Spinal cord (tissue), 10 donors: Measurements from ENCODE around the gene DCTN2. TPM values are rescaled to one million over a fixed set of nuclear protein-coding genes. Genes with fewer than 3 reads are reported as not detected.
"Not testable (repeated sequence)": the region's sequence is repeated elsewhere in the genome, so short reads cannot be mapped to it uniquely, and the experiment has no call there.

ENCODE experiments used
- DNase-seq, 6 donors: peaks; one replicate each; pipeline versions ENCODE4 v3.0.0 to v3.0.0-alpha.2; 2013 to 2015; ENCODE audit warnings: low spot score in 6 of 6, low read depth in 4 of 6
- H3K27ac ChIP-seq: one replicate; pipeline ENCODE4 v1.5.1; 2013; ENCODE audit warnings: low read depth, low read length, control low read depth
- H3K27me3 ChIP-seq: one replicate; pipeline ENCODE4 v1.6.1; 2013; ENCODE audit warnings: low read length; ENCODE audit not compliant: control insufficient read depth, insufficient read depth
- H3K36me3 ChIP-seq: one replicate; pipeline ENCODE4 v1.6.1; 2013; ENCODE audit warnings: low read length; ENCODE audit not compliant: control insufficient read depth, insufficient read depth
- H3K4me1 ChIP-seq: one replicate; pipeline ENCODE4 v1.6.1; 2013; ENCODE audit warnings: low read length; ENCODE audit not compliant: control insufficient read depth, insufficient read depth
- H3K4me3 ChIP-seq: one replicate; pipeline ENCODE4 v1.5.1; 2013; ENCODE audit warnings: low read depth, low read length, control low read depth
- H3K9me3 ChIP-seq: one replicate; pipeline ENCODE4 v1.6.1; 2013; ENCODE audit warnings: low read length; ENCODE audit not compliant: control insufficient read depth, insufficient read depth
- WGBS: methylation state at CpG from one replicate; pipeline ENCODE4 v1.1.5; 2013; ENCODE audit warnings: missing lambda C conversion rate; ENCODE audit not compliant: insufficient coverage; 5-methylcytosine and 5-hydroxymethylcytosine counted together
- polyA plus RNA-seq, 2 donors: library from polyadenylated mRNA; unstranded; fragments of 120-200 nt; gene quantifications; one replicate each; pipeline ENCODE4 v1.2.1, GENCODE V29; 2013; ENCODE audit not compliant: insufficient read length in 2 of 2
- total RNA-seq, 2 donors: library from RNA; depleted of rRNA in 1 of 2; stranded (reverse); fragments of 120-200 nt in 1 of 2; fragments of >200 nt in 1 of 2; gene quantifications; one replicate each; pipeline versions ENCODE4 v1.2.3 to v1.2.4, GENCODE V29; 2013 to 2014
- donor health status: healthy.

Gene DCTN2
- total and polyA plus RNA-seq, 4 donors, result 125 to 246 (median 197) TPM

DNA sequence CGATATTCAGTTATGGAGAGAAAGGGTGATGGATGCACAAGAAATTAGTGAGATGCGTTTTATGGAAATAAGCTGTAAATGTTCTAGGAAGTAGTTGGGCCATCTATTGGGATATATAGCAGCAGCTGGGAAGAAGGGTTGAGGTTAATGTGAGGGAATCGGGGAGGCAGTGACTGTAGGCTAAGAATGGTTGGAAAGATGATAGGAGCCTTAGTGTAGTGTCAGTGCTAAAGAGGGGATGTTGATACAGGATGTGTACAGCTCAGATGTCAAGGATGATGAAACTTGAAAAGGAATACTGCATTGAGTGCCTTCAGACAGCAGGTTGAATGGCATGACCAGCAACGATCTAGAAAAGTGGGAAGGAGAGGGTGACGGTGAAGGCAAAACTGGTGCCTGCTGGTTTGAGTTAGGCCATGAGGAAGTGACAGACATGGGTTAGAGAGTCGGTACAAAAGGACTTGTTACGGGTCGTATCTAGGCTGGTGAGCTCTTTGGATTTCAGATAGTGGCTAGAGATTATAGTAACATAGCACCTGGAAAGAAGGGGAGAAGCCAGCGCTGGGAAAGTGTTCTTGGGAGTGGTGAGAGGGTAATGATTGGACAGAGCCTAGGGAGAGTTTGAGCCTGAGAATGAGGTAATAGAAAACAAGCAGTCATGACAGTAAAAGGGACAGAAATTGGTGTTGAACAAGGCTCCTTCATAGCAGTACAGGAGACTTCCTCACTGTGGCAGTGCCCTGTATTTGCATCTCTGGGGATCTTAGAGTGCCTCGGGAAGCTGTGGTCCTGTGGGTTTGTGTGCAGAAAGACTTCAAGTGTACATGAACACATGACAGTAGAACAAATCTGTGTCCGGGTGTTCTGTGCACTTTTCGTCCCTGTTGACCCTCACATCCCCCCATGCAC lies 49.5 kb downstream of the DCTN2 start:
- WGBS, result 97% methylated on average over 12 of the region's 12 CpGs
- Histone ChIP-seq H3K4me1 (no peaks in the 10 kb centered on the region), H3K9me3 (no peaks in the 10 kb centered on the region), H3K27me3 (no peaks in the 10 kb centered on the region), H3K27ac (no peak overlapping the region), H3K4me3 (no peak overlapping the region), H3K36me3 (peaks cover 65% of the 10 kb centered on the region)
- no peak for DNase-seq

GRCh38 chr12:57496822-57497221 lies 50.2 kb downstream of the DCTN2 start:
- no peak for DNase-seq
- no peak overlapping the region for H3K27ac ChIP-seq
- no peaks in the 10 kb centered on the region for H3K27me3 ChIP-seq
- H3K4me3 ChIP-seq, result no peak overlapping the region
- no peaks in the 10 kb centered on the region for H3K9me3 ChIP-seq
- peaks cover 62% of the 10 kb centered on the region for H3K36me3 ChIP-seq
- no peaks in the 10 kb centered on the region for H3K4me1 ChIP-seq

GRCh38 chr12:57495051-57495701 lies 51.8 kb downstream of the DCTN2 start:
- H3K4me1 ChIP-seq, H3K27me3 ChIP-seq, DNase-seq, H3K4me3 ChIP-seq, H3K9me3 ChIP-seq, H3K27ac ChIP-seq: not testable (repeated sequence)
- 95% methylated on average over 25 of the region's 48 CpGs for WGBS
- H3K36me3 ChIP-seq, result peaks cover 56% of the 10 kb centered on the region

DNA sequence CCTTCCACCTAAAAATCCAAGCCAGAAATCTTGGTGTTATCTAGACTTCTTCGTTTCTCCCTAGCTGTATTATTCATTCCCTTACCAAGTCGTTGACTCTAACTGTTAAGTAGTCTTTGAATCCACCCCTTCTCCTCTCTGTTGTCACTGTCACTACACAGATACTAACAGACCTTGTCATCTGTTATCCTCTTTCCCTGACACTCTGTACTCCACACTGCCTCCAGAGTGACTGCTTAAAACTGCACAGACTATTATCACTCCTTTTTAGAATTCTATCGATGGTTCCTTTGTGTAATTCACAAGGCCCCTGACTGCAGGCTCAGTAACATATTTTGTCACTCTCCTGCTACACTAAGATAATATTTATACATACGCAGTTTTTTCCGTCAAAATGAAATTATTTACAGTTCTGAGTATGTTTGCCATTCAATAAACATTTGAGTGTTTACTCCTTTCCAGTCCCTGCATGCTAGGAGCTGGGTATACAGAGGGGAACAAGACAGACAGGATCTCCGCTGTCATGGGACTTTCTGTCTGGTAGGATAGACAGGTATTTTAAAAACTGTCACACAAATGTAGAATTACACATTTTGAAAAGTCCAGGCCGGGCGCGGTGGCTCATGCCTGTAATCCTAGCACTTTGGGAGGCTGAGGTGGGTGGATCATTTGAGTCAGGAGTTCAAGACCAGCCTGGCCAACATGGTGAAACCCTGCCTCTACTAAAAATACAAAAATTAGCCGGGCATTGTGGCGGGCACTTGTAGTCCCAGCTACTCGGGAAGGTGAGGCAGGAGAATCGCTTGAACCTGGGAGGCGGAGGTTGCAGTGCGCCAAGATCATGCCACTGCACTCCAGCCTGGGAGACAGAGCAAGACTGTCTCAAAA lies 55.4 kb downstream of the DCTN2 start:
- Histone ChIP-seq H3K9me3 (no peaks in the 10 kb centered on the region), H3K27me3 (no peaks in the 10 kb centered on the region), H3K4me3 (no peak overlapping the region), H3K36me3 (peaks cover 40% of the 10 kb centered on the region), H3K4me1 (peaks cover 16% of the 10 kb centered on the region), H3K27ac (no peak overlapping the region)
- peak in 1 of 6 donors; percentile 10 for DNase-seq
- 90% methylated on average over 8 of the region's 15 CpGs for WGBS

GRCh38 chr12:57490126-57490525 lies 56.9 kb downstream of the DCTN2 start:
- H3K36me3 ChIP-seq, result peaks cover 24% of the 10 kb centered on the region
- H3K27me3 ChIP-seq, result no peaks in the 10 kb centered on the region
- no peak overlapping the region for H3K4me3 ChIP-seq
- peaks cover 16% of the 10 kb centered on the region for H3K4me1 ChIP-seq
- no peak overlapping the region for H3K27ac ChIP-seq
- DNase-seq, result no peak
- H3K9me3 ChIP-seq, result no peaks in the 10 kb centered on the region
- WGBS, result 100% methylated on average over 3 of the region's 4 CpGs

DNA sequence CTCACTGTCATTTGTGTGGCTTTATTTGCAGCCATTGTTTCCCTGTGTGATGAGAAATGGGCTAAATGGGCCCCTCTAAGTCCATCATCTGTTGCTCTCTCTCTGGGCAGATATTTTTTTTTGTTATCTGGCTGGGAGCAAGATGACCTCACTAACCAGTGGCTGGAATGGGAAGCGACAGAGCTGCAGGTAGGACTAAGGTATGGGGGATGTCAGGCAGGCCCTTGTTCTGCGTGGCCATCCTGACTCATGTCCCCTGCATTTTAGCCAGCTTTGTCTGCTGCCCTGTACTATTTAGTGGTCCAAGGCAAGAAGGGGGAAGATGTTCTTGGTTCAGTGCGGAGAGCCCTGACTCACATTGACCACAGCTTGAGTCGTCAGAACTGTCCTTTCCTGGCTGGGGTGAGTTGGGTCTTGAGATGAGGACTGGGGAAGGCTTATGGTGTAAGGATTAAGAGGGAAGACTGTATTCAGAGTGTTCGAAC lies 57.8 kb downstream of the DCTN2 start:
- DNase-seq, result no peak
- Histone ChIP-seq H3K9me3 (no peaks in the 10 kb centered on the region), H3K27me3 (no peaks in the 10 kb centered on the region), H3K36me3 (peaks cover 21% of the 10 kb centered on the region), H3K4me3 (peak overlapping the region; percentile 92), H3K27ac (no peak overlapping the region), H3K4me1 (peaks cover 16% of the 10 kb centered on the region)
- 98% methylated on average over 4 of the region's 5 CpGs for WGBS

- Histone ChIP-seq H3K27me3 (no peaks in the 10 kb centered on the region), H3K4me1 (peaks cover 16% of the 10 kb centered on the region), H3K9me3 (no peaks in the 10 kb centered on the region), H3K27ac (peak overlapping the region; percentile 69), H3K4me3 (peak overlapping the region; percentile 92), H3K36me3 (peaks cover 21% of the 10 kb centered on the region)
- 0% methylated on average over 5 of the region's 11 CpGs for WGBS
- DNase-seq, result no peak
These were observed 58.4 kb downstream of the DCTN2 start for GRCh38 chr12:57488402-57489156.

DNA sequence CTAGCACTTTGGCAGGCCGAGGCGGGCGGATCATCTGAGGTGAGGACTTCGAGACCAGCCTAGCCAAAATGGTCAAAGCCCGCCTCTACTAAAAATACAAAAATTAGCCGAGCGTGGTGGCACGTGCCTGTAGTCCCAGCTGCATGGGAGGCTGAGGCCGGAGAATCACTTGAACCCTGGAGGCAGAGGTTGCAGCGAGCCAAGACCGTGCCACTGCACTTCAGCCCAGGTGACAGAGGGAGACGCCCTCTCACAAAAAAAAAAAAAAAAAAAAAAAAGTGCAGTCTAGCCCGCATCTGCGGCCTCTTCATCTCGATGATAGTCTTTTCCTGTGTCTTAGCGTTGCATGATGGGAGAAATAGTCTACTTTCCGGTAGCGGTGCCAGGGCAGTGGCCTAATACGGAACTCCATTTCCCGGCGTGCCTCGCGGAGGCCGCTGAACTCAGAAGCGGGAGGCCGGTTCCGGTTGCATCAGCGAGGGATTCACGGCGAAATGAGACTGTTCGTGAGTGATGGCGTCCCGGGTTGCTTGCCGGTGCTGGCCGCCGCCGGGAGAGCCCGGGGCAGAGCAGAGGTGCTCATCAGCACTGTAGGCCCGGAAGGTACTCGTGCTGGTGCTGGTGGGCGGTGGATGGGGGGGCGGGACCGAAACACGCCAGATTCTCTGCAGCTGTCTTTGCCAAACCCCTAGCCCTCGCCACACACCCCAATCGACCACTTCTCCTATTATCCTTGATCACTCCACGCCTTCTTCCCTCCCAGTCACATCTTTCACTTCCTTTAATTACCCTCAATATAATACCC lies 59.2 kb downstream of the DCTN2 start, which contains the start of gene MARS1:
Gene MARS1, plus strand, starts transcription at position 472 of the 805 bp plus-strand sequence. Its CDS starts 23 bp downstream, at position 495.
- peak; percentile 83 to 99 (median 94) for DNase-seq
- Histone ChIP-seq H3K36me3 (peaks cover 21% of the 10 kb centered on the region), H3K27me3 (no peaks in the 10 kb centered on the region), H3K9me3 (no peaks in the 10 kb centered on the region), H3K27ac (peak within 1 kb of the TSS; percentile 69), H3K4me3 (peak within 1 kb of the TSS; percentile 92), H3K4me1 (peaks cover 16% of the 10 kb centered on the region)
- WGBS, result under 1% methylated on average over 39 of the region's 47 CpGs
